GM23338 (cell line): ENCODE results near the gene CES1.

ENCODE experiments used
- CREB1 ChIP-seq: fragments of 250-450 bp; sonication (Bioruptor Pico); IDR thresholded peaks from 2 replicates; pipeline ENCODE4 v1.5.0; 2020; ENCODE audit warnings: low read depth, mild to moderate bottlenecking, moderate library complexity
- CTCF ChIP-seq, 2 experiments: fragments of 200-600 bp in 1 of 2; sonication (generic) in 1 of 2; conservative IDR thresholded peaks; 2 replicates each; pipeline versions ENCODE4 v1.5.1 to v1.6.1; 2016 to 2017; ENCODE audit warnings: antibody characterized with exemption in 2 of 2, low read depth in 2 of 2, mild to moderate bottlenecking in 2 of 2, moderate library complexity in 1 of 2
- ETS1 ChIP-seq: IDR thresholded peaks from 2 replicates; pipeline ENCODE4 v1.6.1; 2016; ENCODE audit warnings: antibody characterized with exemption
- EZH2 ChIP-seq: fragments of 200-600 bp; sonication (generic); IDR thresholded peaks from one replicate; pipeline ENCODE4 v1.8.0; 2017; ENCODE audit warnings: antibody characterized with exemption, mild to moderate bottlenecking, low read depth; ENCODE audit not compliant: unreplicated experiment
- EZH2phosphoT487 ChIP-seq: fragments of 200-600 bp; sonication (generic); IDR thresholded peaks from one replicate; pipeline ENCODE4 v1.8.1; 2018; ENCODE audit warnings: antibody characterized with exemption; ENCODE audit not compliant: unreplicated experiment
- JUNB ChIP-seq: IDR thresholded peaks from one replicate; pipeline ENCODE4 v1.6.1; 2016; ENCODE audit warnings: antibody characterized with exemption; ENCODE audit not compliant: unreplicated experiment
- POLR2AphosphoS5 ChIP-seq: IDR thresholded peaks from 2 replicates; pipeline ENCODE4 v1.6.1; 2016; ENCODE audit warnings: antibody characterized with exemption, low read depth
- REST ChIP-seq: IDR thresholded peaks from one replicate; pipeline ENCODE4 v1.6.1; 2018; ENCODE audit warnings: antibody characterized with exemption; ENCODE audit not compliant: unreplicated experiment
- ZNF462 ChIP-seq: fragments of 250-450 bp; sonication (Bioruptor Pico); IDR thresholded peaks from 2 replicates; pipeline ENCODE4 v1.5.0; 2020; ENCODE audit warnings: mild to moderate bottlenecking, moderate library complexity

GRCh38 chr16:55809851-55810250 is 23.0 kb downstream of the CES1 start:
- no peak for TF ChIP-seq CTCF (conservative IDR thresholded peaks at IDR 0.05; ENCODE audit: low read depth in 2 of 2)
- no peak for TF ChIP-seq REST
- TF ChIP-seq POLR2AphosphoS5 = no peak
- TF ChIP-seq ETS1 = no peak
- TF ChIP-seq EZH2 = no peak
- no peak for TF ChIP-seq JUNB
- no peak for TF ChIP-seq EZH2phosphoT487
- no peak for TF ChIP-seq CREB1 (CRISPR knock-in tag)
- TF ChIP-seq ZNF462 (CRISPR knock-in tag) = no peak
